Fibroblast of the aortic adventitia (primary cell): Measurements from ENCODE around the gene SLC11A2. TPM values are rescaled to one million over a fixed set of nuclear protein-coding genes. Genes with fewer than 3 reads are reported as not detected.

Experiments used
- DNase-seq: peaks from one replicate; pipeline ENCODE4 v3.0.0-alpha.2; 2010; ENCODE audit warnings: low read depth
- H3K4me3 ChIP-seq: 2 replicates; pipeline ENCODE4 v1.5.1; 2011; ENCODE audit warnings: low read depth, mild to moderate bottlenecking, control low read depth, low read length, moderate library complexity
- CTCF ChIP-seq: IDR thresholded peaks from 2 replicates; pipeline ENCODE4 v1.5.1; 2011; ENCODE audit warnings: mild to moderate bottlenecking, low read length, control low read depth, inconsistent platforms; ENCODE audit not compliant: insufficient read depth
- small RNA-seq: library from RNA; depleted of rRNA; stranded (forward); fragments of <200 nt; gene quantifications from one replicate; pipeline ENCODE3, GENCODE V24; 2012
- total RNA-seq: library from RNA; depleted of rRNA; stranded (reverse); fragments of >200 nt; gene quantifications from 2 replicates; pipeline ENCODE4 v1.2.3, GENCODE V29; 2012; ENCODE audit warnings: low replicate concordance

Gene SLC11A2
- total RNA-seq, 1 donor: 50.7 TPM

GRCh38 chr12:50929831-50930230 is 96.4 kb downstream of the SLC11A2 start:
- H3K4me3 ChIP-seq: no peak overlapping the region
- TF ChIP-seq CTCF: no peak
- DNase-seq: peak; percentile 7

Small RNAs within 50 kb of the gene (small RNA-seq; reads per million reads assigned to genes)
- not detected for gene AC008121.1
- gene RF00019: not detected
- not detected for gene RNU6-1273P
- gene RNU6-87P: not detected

Other genes with a start within 250 kb of the SLC11A2 start
- not detected in 2 replicates for gene TMPRSS12, start 183.5 kb downstream of the SLC11A2 start, total RNA-seq
- gene HIGD1C, start 73.8 kb downstream of the SLC11A2 start, total RNA-seq: not detected in 2 replicates
- gene LETMD1, start 21.9 kb upstream of the SLC11A2 start, total RNA-seq: 30.5 and 40.6 TPM in 2 replicates
- 19.1 and 42.4 TPM in 2 replicates for gene CSRNP2, start 57.2 kb upstream of the SLC11A2 start, total RNA-seq
- 10.8 and 12.8 TPM in 2 replicates for gene TFCP2, start 146.8 kb upstream of the SLC11A2 start, total RNA-seq
- gene POU6F1, start 191.7 kb upstream of the SLC11A2 start, total RNA-seq: 3.5 and 5.7 TPM in 2 replicates
- 58.1 and 125 TPM in 2 replicates for gene DAZAP2, start 212.4 kb upstream of the SLC11A2 start, total RNA-seq
- 9.6 and 29.3 TPM in 2 replicates for gene SMAGP, start 244.0 kb upstream of the SLC11A2 start, total RNA-seq